Pancreas (tissue), 10 donors: Measurements from ENCODE around the gene FHIT. TPM values are rescaled to one million over a fixed set of nuclear protein-coding genes. Genes with fewer than 3 reads are reported as not detected.

Source experiments
- ATAC-seq, 4 donors: fragments of 200-7000 bp; cut with Tn5 transposase; one replicate each; pipeline versions ENCODE4 v1.8.0 to v1.9.1; 2020; ENCODE audit warnings: mild to moderate bottlenecking in 4 of 4, moderate library complexity in 4 of 4
- DNase-seq, 6 donors: peaks; one replicate each; pipeline ENCODE4 v3.0.0-alpha.2; 2020
- FAIRE-seq: peaks from 2 replicates; lab custom pipeline; 2012; peaks lifted over from hg19 to GRCh38; lab: Jason Lieb, UNC
- H3K27ac ChIP-seq, 4 donors: fragments of 200-600 bp; sonication (generic); 1 replicate in 3 of 4; 2 replicates in 1 of 4; pipeline versions ENCODE4 v1.5.0 to v1.8.0; 2020
- H3K27me3 ChIP-seq, 4 donors: fragments of 200-600 bp; one replicate each; pipeline ENCODE4 v1.8.0; 2021
- H3K36me3 ChIP-seq, 3 donors: fragments of 200-600 bp; sonication (generic) in 1 of 3; one replicate each; pipeline versions ENCODE4 v1.5.0 to v1.8.0; 2020 to 2021
- H3K4me1 ChIP-seq, 3 donors: fragments of 200-600 bp; one replicate each; pipeline ENCODE4 v1.8.0; 2021
- H3K4me3 ChIP-seq, 4 donors: fragments of 200-600 bp; sonication (generic) in 2 of 4; one replicate each; pipeline versions ENCODE4 v1.5.0 to v1.8.0; 2020 to 2021
- H3K9me3 ChIP-seq, 4 donors: fragments of 200-600 bp; one replicate each; pipeline ENCODE4 v1.8.0; 2021
- CTCF ChIP-seq, 4 donors: fragments of 200-600 bp; sonication (generic) in 3 of 4; IDR thresholded peaks; one replicate each; pipeline versions ENCODE4 v1.5.0 to v1.8.0; 2021; ENCODE audit warnings: antibody characterized with exemption in 4 of 4
- WGBS, 2 donors: extraction: QIAGEN DNeasy Blood & Tissue Kit; methylation state at CpG; one replicate each; pipeline ENCODE4 v1.1.7; 2013; 5-methylcytosine and 5-hydroxymethylcytosine counted together
- intact Hi-C, 3 donors: fragments of 100-400 bp; cut with DNase I; formaldehyde crosslinking; loops; one replicate each; pipeline versions ENCODE4 v1.11.1 to v1.14.2; 2022
- polyA plus RNA-seq, 2 donors: library from polyadenylated mRNA; stranded (reverse); fragments of 200-250 nt; gene quantifications; one replicate each; pipeline ENCODE4 v1.2.3, GENCODE V29; 2013
- total RNA-seq, 6 donors: library from RNA; stranded (reverse); fragmentation: NEBNext Ultra II Directional in 4 of 6; extraction: Animal tissue kit (Norgen Biotek cat#: 25700) in 4 of 6; gene quantifications; one replicate each; pipeline versions ENCODE4 v1.2.1 to v1.2.4, GENCODE V29; 2021 to 2023
- donor health status: healthy with polysubstance abuse.
- donor health status: DM: no; HTN: no; CAD: no; lungs with moderate emphysema.
- donor health status: DM: no; HTN: no; CAD: no.
- donor health status: control.
- donor health status: control.
- donor health status: Bipolar disorder and iron deficiency.
- donor health status: DM: yes; HTN: yes; CAD: no.
- donor health status: DM: no; HTN: no; CAD: no.
- donor health status: DM: no; HTN: no; CAD: no.
- donor health status: DM: yes; HTN: yes; CAD: no.

FHIT gene
- total and polyA plus RNA-seq, 8 donors: 4.8 to 15.7 (median 8.0) TPM

- FAIRE-seq: no peak
- no peak for DNase-seq
- H3K27me3 ChIP-seq: no peaks in the 10 kb centered on the region
- no peaks in the 10 kb centered on the region for H3K4me1 ChIP-seq
- 91 to 92% methylated on average over 2 of the region's 2 CpGs for WGBS, 2 donors
- no peak for ATAC-seq
- intact Hi-C loops: no loop called here
- TF ChIP-seq CTCF (IDR thresholded peaks at IDR 0.05): no peak
- H3K36me3 ChIP-seq: no peaks in the 10 kb centered on the region
- no peaks in the 10 kb centered on the region for H3K9me3 ChIP-seq
- H3K4me3 ChIP-seq: no peak overlapping the region
- H3K27ac ChIP-seq: no peak overlapping the region
Measured at GRCh38 chr3:60017631-60018030, 1233.6 kb downstream of the FHIT start.

GRCh38 chr3:60015032-60015705, 1236.1 kb downstream of the FHIT start:
- Histone ChIP-seq H3K4me3 (no peak overlapping the region), H3K9me3 (no peaks in the 10 kb centered on the region), H3K36me3 (no peaks in the 10 kb centered on the region), H3K27me3 (no peaks in the 10 kb centered on the region), H3K4me1 (no peaks in the 10 kb centered on the region), H3K27ac (no peak overlapping the region)
- no peak for FAIRE-seq
- intact Hi-C loops: no loop called here
- 84 to 93% methylated on average over 6 of the region's 6 CpGs for WGBS, 2 donors
- ATAC-seq: no peak
- DNase-seq: no peak
- TF ChIP-seq CTCF (IDR thresholded peaks at IDR 0.05): no peak

GRCh38 chr3:60013241-60013640, 1238.0 kb downstream of the FHIT start:
- DNase-seq: no peak
- H3K27ac ChIP-seq: no peak overlapping the region
- ATAC-seq: no peak
- H3K9me3 ChIP-seq: no peaks in the 10 kb centered on the region
- no peak for FAIRE-seq
- no peak overlapping the region for H3K4me3 ChIP-seq
- no peaks in the 10 kb centered on the region for H3K4me1 ChIP-seq
- TF ChIP-seq CTCF (IDR thresholded peaks at IDR 0.05): no peak
- WGBS, 2 donors: 89 to 96% methylated on average over 1 of the region's 1 CpG
- intact Hi-C loops: no loop called here
- H3K27me3 ChIP-seq: no peaks in the 10 kb centered on the region
- no peaks in the 10 kb centered on the region for H3K36me3 ChIP-seq

- Histone ChIP-seq H3K4me3 (no peak overlapping the region), H3K9me3 (no peaks in the 10 kb centered on the region), H3K4me1 (no peaks in the 10 kb centered on the region), H3K36me3 (no peaks in the 10 kb centered on the region), H3K27ac (no peak overlapping the region), H3K27me3 (no peaks in the 10 kb centered on the region)
- WGBS, 2 donors: 76 to 86% methylated on average over 9 of the region's 9 CpGs
- intact Hi-C loops: no loop called here
- ATAC-seq: no peak
- no peak for TF ChIP-seq CTCF (IDR thresholded peaks at IDR 0.05)
- FAIRE-seq: no peak
- DNase-seq: no peak
Measured at GRCh38 chr3:60011218-60011617, 1240.0 kb downstream of the FHIT start.

GRCh38 chr3:60010781-60011180, 1240.5 kb downstream of the FHIT start:
- Histone ChIP-seq H3K36me3 (no peaks in the 10 kb centered on the region), H3K4me3 (no peak overlapping the region), H3K4me1 (no peaks in the 10 kb centered on the region), H3K27ac (no peak overlapping the region), H3K9me3 (no peaks in the 10 kb centered on the region), H3K27me3 (no peaks in the 10 kb centered on the region)
- no peak for ATAC-seq
- no peak for DNase-seq
- intact Hi-C loops: no loop called here
- 80 to 92% methylated on average over 4 of the region's 4 CpGs for WGBS, 2 donors
- no peak for TF ChIP-seq CTCF (IDR thresholded peaks at IDR 0.05)
- no peak for FAIRE-seq
